Mucosa of gallbladder (tissue), 1 donor: ENCODE measurements around the gene PRTFDC1. TPM values are rescaled to one million over a fixed set of nuclear protein-coding genes. Genes with fewer than 3 reads are reported as not detected.
A peak's percentile ranks its signal among the peaks of the same experiment; 100 is the strongest.

ENCODE experiments used
- DNase-seq: peaks from one replicate; pipeline ENCODE4 v3.0.0-alpha.2; 2020; ENCODE audit warnings: low spot score
- total RNA-seq: library from RNA; stranded (reverse); gene quantifications from one replicate; pipeline ENCODE4 v1.2.1, GENCODE V29; 2021
- donor health status: DM: no; HTN: no; CAD: no.

Gene PRTFDC1
- total RNA-seq, 1 donor from 2014 or later: 12.0 TPM

- DNase-seq: no peak
These were observed 80.2 kb downstream of the PRTFDC1 start for GRCh38 chr10:24872049-24872789.

- DNase-seq: no peak
These were observed 81.1 kb downstream of the PRTFDC1 start for GRCh38 chr10:24871011-24871935.

- DNase-seq: no peak
These were observed 82.9 kb downstream of the PRTFDC1 start for GRCh38 chr10:24869354-24870015.

DNA sequence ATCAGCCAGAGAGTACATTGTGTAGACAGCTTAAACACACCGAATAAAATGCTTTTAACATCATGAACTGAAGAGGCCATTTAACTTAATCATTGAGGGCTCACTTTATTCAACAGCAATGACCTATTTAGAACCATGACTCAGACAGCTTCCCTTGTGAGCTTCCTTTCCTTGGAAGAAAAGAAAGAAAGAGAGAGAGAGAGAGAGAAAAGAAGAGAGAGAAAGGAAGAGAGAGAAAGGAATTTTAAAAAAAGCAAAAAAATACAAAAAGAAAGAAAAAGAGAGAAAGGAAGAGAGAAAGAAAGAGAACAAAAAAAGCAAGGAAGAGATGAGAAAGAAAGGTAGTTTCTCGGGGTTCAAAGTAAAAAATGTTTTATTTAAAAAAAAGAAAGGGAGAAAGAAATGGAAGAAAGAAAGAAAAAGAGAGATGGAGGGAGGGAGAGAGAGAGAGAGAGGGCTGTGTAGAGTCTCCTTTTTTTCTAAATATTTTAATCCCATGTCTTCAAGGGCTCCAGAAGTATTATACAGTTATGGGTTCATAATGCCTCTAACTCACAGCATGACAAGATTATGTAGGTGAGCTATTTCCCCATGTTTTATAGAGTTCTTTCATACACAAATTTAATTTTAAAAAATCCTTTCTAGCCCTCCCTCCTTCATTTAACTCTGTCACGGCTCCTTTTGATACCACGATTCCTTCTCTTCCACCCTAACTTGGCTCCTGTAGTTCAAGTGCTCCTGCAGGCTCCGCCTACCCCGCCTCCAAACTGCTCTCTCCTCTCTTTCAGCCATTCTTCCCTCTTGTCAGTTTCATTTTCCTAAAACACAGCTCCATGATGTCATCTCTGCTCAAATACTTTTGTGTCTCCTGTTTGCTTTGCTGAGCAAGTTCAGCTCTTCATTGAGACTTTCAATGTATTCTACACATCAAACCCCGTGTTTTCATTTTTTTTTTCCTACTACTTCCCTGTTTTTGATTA is 85.5 kb downstream of the PRTFDC1 start:
- DNase-seq: peak; percentile 27

- DNase-seq: no peak
These were observed 86.6 kb downstream of the PRTFDC1 start for GRCh38 chr10:24865783-24866182.

GRCh38 chr10:24862589-24862988 is 89.8 kb downstream of the PRTFDC1 start:
- no peak for DNase-seq

DNA sequence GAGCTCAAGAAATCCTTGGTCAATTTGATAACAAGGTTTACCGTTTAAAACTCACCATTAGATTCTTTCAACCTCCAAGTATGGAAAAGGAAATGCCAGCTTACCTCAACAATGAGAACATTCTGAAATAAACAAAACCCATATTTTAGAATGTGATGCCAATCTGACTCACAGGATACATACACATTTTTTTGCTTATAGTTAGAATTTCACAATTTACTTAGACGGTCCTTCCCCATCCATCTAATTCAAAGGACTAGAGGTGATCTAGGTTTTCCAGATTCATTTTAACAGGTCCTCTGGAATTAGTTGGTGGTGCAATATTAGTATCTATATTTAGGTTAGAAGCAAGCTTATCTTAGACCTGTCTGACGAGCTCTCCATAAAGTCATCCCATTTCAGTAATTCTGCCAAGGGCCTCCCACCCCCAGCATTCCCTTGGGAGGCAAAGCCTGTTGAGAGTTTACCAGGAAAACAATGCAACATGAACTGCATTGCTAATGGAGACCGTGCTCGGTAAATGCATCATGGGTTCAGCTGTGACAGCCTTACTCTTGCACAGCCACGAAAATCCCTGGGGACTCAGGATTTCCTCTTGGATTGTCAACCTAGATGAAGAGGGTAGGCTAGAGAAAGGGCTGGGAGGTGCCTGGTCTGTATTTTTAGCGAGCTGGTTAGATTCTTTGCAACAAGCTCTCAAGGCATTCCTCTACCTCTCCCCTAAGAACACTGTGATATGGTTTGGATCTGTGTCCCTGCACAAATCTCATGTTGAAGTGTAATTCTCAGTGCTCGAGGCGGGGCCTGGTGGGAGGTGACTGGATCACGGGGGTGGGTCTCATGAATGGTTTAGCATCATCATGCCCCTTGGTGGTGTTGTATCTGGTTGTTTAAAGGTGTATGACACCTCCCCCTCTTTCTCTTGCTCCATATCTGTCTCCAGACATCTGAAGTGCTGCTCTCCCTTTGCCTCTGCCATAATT is 93.8 kb downstream of the PRTFDC1 start:
- DNase-seq: no peak

GRCh38 chr10:24857031-24857725 is 95.2 kb downstream of the PRTFDC1 start:
- no peak for DNase-seq

- DNase-seq: no peak
These were observed 98.2 kb downstream of the PRTFDC1 start for GRCh38 chr10:24854256-24854655.

GRCh38 chr10:24853661-24854060 is 98.7 kb downstream of the PRTFDC1 start:
- DNase-seq: no peak

- peak; percentile 17 for DNase-seq
These were observed 100.8 kb downstream of the PRTFDC1 start for GRCh38 chr10:24851629-24852028.

GRCh38 chr10:24850727-24851296 is 101.6 kb downstream of the PRTFDC1 start:
- no peak for DNase-seq

GRCh38 chr10:24849501-24850299 is 102.7 kb downstream of the PRTFDC1 start:
- peak; percentile 31 for DNase-seq

DNA sequence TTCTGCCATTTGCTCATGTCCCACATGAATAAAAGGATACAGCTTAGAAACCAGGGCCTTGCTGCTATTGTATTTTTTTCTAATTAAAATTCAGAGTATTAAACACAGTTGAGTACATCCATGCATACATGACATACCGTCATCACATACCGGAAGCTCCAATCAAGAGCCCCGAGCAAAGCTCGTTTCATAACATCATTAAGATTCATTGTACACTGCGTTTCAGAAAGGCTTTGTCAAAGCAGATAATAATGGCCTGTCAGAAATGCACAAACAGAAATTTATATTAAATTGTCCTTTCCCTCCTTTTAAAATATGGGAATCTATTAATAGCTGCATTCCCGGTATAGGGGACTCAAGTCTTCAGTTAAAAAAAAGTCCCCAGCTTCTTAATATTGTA is 103.4 kb downstream of the PRTFDC1 start:
- DNase-seq: no peak

DNA sequence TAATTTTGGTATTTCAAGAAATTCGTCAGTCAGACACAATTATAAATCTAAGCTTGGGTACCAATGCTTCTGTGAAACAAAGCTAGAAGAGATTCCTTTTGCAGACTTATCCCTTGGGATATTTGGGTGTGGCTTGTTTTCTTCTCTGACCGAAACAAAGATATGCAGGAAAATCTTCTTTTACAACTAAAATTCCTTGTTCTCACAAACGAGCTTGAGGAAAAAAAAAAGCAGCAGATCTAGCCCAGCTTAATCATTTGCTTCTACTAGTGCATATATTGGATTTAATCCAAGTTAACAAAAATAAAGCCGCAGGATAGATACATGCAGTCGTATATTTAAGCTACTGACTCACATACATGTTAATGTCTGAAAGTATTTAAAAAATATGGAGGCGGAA is 104.2 kb downstream of the PRTFDC1 start:
- DNase-seq: no peak

GRCh38 chr10:24847112-24848070 is 105.0 kb downstream of the PRTFDC1 start:
- DNase-seq: no peak

DNA sequence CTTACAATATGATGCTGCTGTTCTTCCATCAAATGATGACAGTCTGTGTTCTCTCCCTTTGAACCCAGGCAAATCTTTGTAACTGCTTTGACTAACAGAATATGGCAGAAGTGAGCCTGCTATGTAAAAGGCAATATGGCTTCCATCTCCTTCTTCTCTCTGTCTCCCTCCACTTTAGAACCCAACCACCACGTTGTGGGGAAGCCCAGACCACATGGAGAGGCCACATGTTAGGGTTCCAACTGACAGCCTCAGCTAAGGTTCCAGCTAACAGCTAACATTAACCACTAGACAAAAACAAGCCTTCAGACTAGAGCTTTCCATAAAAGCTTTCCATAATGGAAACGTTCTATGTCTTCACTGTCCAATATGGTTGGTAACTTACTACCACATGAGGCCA is 107.7 kb downstream of the PRTFDC1 start:
- DNase-seq: no peak
